ENCODE results near the gene ZEB1.

GRCh38 chr10:31347705-31348104 is 28.7 kb downstream of the ZEB1 start:
- TF ChIP-seq CTCF (IDR thresholded peaks at IDR 0.05) (no peak), EP300 (IDR thresholded peaks at IDR 0.05) (no peak)

Measured in esophagus muscularis mucosa (tissue), 3 donors.